HEK293T (cell line): ENCODE data around the gene TXNRD1.

Experiments
- ELF4 ChIP-seq: fragments of 450-650 bp; IDR thresholded peaks from 2 replicates; pipeline ENCODE4 v1.6.1; 2017; ENCODE audit warnings: antibody characterized with exemption
- NFRKB ChIP-seq: fragments of 450-650 bp; IDR thresholded peaks from 2 replicates; pipeline ENCODE4 v1.6.1; 2016; ENCODE audit warnings: mild to moderate bottlenecking, moderate library complexity
- PKNOX1 ChIP-seq: fragments of 450-650 bp; IDR thresholded peaks from 2 replicates; pipeline ENCODE4 v1.6.1; 2016
- SP1 ChIP-seq: fragments of 450-650 bp; IDR thresholded peaks from 2 replicates; pipeline ENCODE4 v1.6.1; 2017
- ZNF384 ChIP-seq: fragments of 450-650 bp; IDR thresholded peaks from 2 replicates; pipeline ENCODE4 v1.6.1; 2016

- TF ChIP-seq ZNF384: no peak
- no peak for TF ChIP-seq NFRKB
- no peak for TF ChIP-seq SP1
- TF ChIP-seq ELF4: no peak
- TF ChIP-seq PKNOX1: no peak
Observed at GRCh38 chr12:104355630-104356029, 140.1 kb downstream of the TXNRD1 start.
